Measurements from ENCODE around the gene DCLK2.

DNA sequence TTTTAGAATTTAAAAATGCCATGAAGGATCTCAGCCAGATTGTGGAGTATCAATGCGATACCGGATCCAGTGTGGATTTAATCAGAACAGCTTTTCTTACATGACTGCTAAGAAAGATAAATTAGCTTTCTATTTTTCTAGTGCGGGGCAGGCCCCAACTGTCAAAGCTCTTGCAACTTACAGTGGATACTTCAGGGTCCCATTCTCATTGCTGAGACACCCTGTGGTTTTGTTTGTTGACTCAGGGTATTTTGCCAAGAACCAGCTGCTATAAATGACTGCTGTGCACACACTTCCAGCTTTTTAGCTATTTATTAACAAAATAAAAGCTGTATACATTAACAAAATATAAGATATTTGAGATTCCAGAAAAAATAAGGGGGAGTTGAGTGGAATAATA, 166.4 kb downstream of the DCLK2 start:
- TF ChIP-seq, protein P1, sequence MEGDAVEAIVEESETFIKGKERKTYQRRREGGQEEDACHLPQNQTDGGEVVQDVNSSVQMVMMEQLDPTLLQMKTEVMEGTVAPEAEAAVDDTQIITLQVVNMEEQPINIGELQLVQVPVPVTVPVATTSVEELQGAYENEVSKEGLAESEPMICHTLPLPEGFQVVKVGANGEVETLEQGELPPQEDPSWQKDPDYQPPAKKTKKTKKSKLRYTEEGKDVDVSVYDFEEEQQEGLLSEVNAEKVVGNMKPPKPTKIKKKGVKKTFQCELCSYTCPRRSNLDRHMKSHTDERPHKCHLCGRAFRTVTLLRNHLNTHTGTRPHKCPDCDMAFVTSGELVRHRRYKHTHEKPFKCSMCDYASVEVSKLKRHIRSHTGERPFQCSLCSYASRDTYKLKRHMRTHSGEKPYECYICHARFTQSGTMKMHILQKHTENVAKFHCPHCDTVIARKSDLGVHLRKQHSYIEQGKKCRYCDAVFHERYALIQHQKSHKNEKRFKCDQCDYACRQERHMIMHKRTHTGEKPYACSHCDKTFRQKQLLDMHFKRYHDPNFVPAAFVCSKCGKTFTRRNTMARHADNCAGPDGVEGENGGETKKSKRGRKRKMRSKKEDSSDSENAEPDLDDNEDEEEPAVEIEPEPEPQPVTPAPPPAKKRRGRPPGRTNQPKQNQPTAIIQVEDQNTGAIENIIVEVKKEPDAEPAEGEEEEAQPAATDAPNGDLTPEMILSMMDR (IDR thresholded peaks at IDR 0.05), result no peak
- no peak for TF ChIP-seq POLR2A (IDR thresholded peaks at IDR 0.05)
